Panc1 (cell line): Measurements from ENCODE around the gene RIOK1.
"Not testable (repeated sequence)": the region's sequence is repeated elsewhere in the genome, so short reads cannot be mapped to it uniquely, and the experiment has no call there.

Experiments
- POLR2AphosphoS5 ChIP-seq: IDR thresholded peaks from 2 replicates; pipeline ENCODE4 v1.6.1; 2012; ENCODE audit warnings: mild to moderate bottlenecking, low read depth, low read length, moderate library complexity
- SIN3A ChIP-seq: IDR thresholded peaks from 2 replicates; pipeline ENCODE4 v1.6.1; 2012; ENCODE audit warnings: low read depth, mild to moderate bottlenecking, low read length, moderate library complexity, borderline replicate concordance; ENCODE audit not compliant: insufficient read depth
- TCF7L2 ChIP-seq: IDR thresholded peaks from 2 replicates; pipeline ENCODE4 v1.6.1; 2011; ENCODE audit warnings: mild to moderate bottlenecking, low read depth, low read length, inconsistent platforms
- TF ChIP-seq, protein P1 (sequence below): fragments of 450-650 bp; IDR thresholded peaks from 2 replicates; pipeline ENCODE4 v1.5.1; 2017; ENCODE audit warnings: mild to moderate bottlenecking
- TF ChIP-seq, protein P2 (sequence below), 2 experiments: IDR thresholded peaks; 2 replicates each; pipeline ENCODE4 v1.6.1; 2011 to 2012; ENCODE audit warnings: low read depth in 2 of 2, control low read depth in 1 of 2, low read length in 1 of 2, mild to moderate bottlenecking in 1 of 2, moderate library complexity in 1 of 2; ENCODE audit not compliant: insufficient read depth in 1 of 2

DNA sequence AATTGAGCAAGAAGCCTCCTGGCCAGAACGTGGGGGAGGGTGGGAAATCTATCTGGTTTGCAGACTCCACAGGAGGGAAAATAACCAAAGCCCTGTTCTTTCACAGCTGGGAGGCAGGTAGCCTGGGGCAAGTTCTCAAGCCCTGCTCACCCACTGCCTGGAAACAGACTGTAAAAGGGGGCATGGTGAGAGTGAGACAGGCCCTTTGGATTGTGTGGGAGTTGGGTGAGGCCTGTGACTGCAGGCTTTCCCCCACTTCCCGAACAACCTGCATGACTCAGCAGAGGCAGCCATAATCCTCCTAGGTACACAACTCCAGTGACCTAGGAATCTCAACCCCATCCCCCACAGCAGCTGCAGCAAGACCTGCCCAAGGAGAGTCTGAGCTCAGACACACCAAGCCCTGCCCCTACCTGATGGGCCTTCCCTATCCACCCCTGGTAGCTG, 42.0 kb upstream of the RIOK1 start:
- not testable (repeated sequence) for TF ChIP-seq POLR2AphosphoS5, TCF7L2, SIN3A
- TF ChIP-seq, protein P1, sequence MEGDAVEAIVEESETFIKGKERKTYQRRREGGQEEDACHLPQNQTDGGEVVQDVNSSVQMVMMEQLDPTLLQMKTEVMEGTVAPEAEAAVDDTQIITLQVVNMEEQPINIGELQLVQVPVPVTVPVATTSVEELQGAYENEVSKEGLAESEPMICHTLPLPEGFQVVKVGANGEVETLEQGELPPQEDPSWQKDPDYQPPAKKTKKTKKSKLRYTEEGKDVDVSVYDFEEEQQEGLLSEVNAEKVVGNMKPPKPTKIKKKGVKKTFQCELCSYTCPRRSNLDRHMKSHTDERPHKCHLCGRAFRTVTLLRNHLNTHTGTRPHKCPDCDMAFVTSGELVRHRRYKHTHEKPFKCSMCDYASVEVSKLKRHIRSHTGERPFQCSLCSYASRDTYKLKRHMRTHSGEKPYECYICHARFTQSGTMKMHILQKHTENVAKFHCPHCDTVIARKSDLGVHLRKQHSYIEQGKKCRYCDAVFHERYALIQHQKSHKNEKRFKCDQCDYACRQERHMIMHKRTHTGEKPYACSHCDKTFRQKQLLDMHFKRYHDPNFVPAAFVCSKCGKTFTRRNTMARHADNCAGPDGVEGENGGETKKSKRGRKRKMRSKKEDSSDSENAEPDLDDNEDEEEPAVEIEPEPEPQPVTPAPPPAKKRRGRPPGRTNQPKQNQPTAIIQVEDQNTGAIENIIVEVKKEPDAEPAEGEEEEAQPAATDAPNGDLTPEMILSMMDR, result not testable (repeated sequence)
- TF ChIP-seq, protein P2, sequence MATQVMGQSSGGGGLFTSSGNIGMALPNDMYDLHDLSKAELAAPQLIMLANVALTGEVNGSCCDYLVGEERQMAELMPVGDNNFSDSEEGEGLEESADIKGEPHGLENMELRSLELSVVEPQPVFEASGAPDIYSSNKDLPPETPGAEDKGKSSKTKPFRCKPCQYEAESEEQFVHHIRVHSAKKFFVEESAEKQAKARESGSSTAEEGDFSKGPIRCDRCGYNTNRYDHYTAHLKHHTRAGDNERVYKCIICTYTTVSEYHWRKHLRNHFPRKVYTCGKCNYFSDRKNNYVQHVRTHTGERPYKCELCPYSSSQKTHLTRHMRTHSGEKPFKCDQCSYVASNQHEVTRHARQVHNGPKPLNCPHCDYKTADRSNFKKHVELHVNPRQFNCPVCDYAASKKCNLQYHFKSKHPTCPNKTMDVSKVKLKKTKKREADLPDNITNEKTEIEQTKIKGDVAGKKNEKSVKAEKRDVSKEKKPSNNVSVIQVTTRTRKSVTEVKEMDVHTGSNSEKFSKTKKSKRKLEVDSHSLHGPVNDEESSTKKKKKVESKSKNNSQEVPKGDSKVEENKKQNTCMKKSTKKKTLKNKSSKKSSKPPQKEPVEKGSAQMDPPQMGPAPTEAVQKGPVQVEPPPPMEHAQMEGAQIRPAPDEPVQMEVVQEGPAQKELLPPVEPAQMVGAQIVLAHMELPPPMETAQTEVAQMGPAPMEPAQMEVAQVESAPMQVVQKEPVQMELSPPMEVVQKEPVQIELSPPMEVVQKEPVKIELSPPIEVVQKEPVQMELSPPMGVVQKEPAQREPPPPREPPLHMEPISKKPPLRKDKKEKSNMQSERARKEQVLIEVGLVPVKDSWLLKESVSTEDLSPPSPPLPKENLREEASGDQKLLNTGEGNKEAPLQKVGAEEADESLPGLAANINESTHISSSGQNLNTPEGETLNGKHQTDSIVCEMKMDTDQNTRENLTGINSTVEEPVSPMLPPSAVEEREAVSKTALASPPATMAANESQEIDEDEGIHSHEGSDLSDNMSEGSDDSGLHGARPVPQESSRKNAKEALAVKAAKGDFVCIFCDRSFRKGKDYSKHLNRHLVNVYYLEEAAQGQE (IDR thresholded peaks at IDR 0.05; ENCODE audit: insufficient read depth in 1 of 2, low read depth in 2 of 2, low read length in 1 of 2), result not testable (repeated sequence)
